GM12873 (cell line): Measurements from ENCODE around the gene ACOT7.

Experiments used
- CTCF ChIP-seq: IDR thresholded peaks from 2 replicates; pipeline ENCODE4 v1.5.1; 2012; ENCODE audit warnings: low read depth, mild to moderate bottlenecking, moderate library complexity, low read length, control low read depth; ENCODE audit not compliant: insufficient read depth; ENCODE audit errors: missing control alignments

ACOT7 gene

GRCh38 chr1:6220236-6220635 lies 173.3 kb downstream of the ACOT7 start:
- no peak for TF ChIP-seq CTCF

- TF ChIP-seq CTCF: no peak
These were observed 175.0 kb downstream of the ACOT7 start for GRCh38 chr1:6218375-6219164.
